ENCODE results near the gene SLC50A1. TPM values are rescaled to one million over a fixed set of nuclear protein-coding genes. Genes with fewer than 3 reads are reported as not detected.

SLC50A1 gene
- polyA plus RNA-seq, 4 donors: 44.6 to 99.5 (median 61.9) TPM

GRCh38 chr1:155093911-155094621 is 41.6 kb upstream of the SLC50A1 start:
- no peak for FAIRE-seq
- 16 to 24% (median 18%) methylated on average over 13 of the region's 13 CpGs for WGBS, 3 donors
- Histone ChIP-seq H3K4me1 (ENCODE audit: control insufficient read depth in 3 of 3, insufficient read depth in 2 of 3, low read depth in 1 of 3, low read length in 2 of 3) (peaks cover 0 to 14% (median 0%) of the 10 kb centered on the region in 3 donors), H3K36me3 (ENCODE audit: control insufficient read depth in 3 of 3, insufficient read depth in 2 of 3, low read depth in 1 of 3, low read length in 3 of 3) (no peaks in the 10 kb centered on the region), H3K27ac (ENCODE audit: low read depth in 1 of 3, low read length in 2 of 3) (peak overlapping the region in 1 of 3 donors; percentile 47), H3K4me3 (ENCODE audit: low read depth in 1 of 3, low read length in 3 of 3) (no peak overlapping the region), H3K9me3 (ENCODE audit: control insufficient read depth in 2 of 2, insufficient read depth in 1 of 2, low read depth in 1 of 2, low read length in 1 of 2) (no peaks in the 10 kb centered on the region), H3K27me3 (ENCODE audit: control insufficient read depth in 3 of 3, insufficient read depth in 3 of 3, low read length in 3 of 3) (no peaks in the 10 kb centered on the region)
- DNase-seq: peak; percentile 60 to 68

- FAIRE-seq: no peak
Observed at GRCh38 chr1:155094622-155094948, 41.1 kb upstream of the SLC50A1 start.

GRCh38 chr1:155099331-155099730 is 36.3 kb upstream of the SLC50A1 start:
- 22 to 60% (median 35%) methylated on average over 7 of the region's 7 CpGs for WGBS, 3 donors
- Histone ChIP-seq H3K4me1 (ENCODE audit: control insufficient read depth in 3 of 3, insufficient read depth in 2 of 3, low read depth in 1 of 3, low read length in 2 of 3) (peaks cover 0 to 12% (median 0%) of the 10 kb centered on the region in 3 donors), H3K9me3 (ENCODE audit: control insufficient read depth in 2 of 2, insufficient read depth in 1 of 2, low read depth in 1 of 2, low read length in 1 of 2) (no peaks in the 10 kb centered on the region), H3K27me3 (ENCODE audit: control insufficient read depth in 3 of 3, insufficient read depth in 3 of 3, low read length in 3 of 3) (no peaks in the 10 kb centered on the region), H3K36me3 (ENCODE audit: control insufficient read depth in 3 of 3, insufficient read depth in 2 of 3, low read depth in 1 of 3, low read length in 3 of 3) (no peaks in the 10 kb centered on the region), H3K4me3 (ENCODE audit: low read depth in 1 of 3, low read length in 3 of 3) (no peak overlapping the region), H3K27ac (ENCODE audit: low read depth in 1 of 3, low read length in 2 of 3) (no peak overlapping the region)
- DNase-seq (peak in 1 of 2 donors; percentile 79), FAIRE-seq (no peak)

More at GRCh38 chr1:155094622-155094948, 41.1 kb upstream of the SLC50A1 start:
- DNase-seq: no peak
- H3K36me3 ChIP-seq (ENCODE audit: control insufficient read depth in 3 of 3, insufficient read depth in 2 of 3, low read depth in 1 of 3, low read length in 3 of 3): no peaks in the 10 kb centered on the region
- no peaks in the 10 kb centered on the region for H3K9me3 ChIP-seq (ENCODE audit: control insufficient read depth in 2 of 2, insufficient read depth in 1 of 2, low read depth in 1 of 2, low read length in 1 of 2)
- no peak overlapping the region for H3K27ac ChIP-seq (ENCODE audit: low read depth in 1 of 3, low read length in 2 of 3)
- H3K4me3 ChIP-seq (ENCODE audit: low read depth in 1 of 3, low read length in 3 of 3): no peak overlapping the region
- WGBS, 3 donors: 60 to 80% (median 68%) methylated on average over 2 of the region's 2 CpGs
- H3K4me1 ChIP-seq (ENCODE audit: control insufficient read depth in 3 of 3, insufficient read depth in 2 of 3, low read depth in 1 of 3, low read length in 2 of 3): peaks cover 0 to 14% (median 0%) of the 10 kb centered on the region in 3 donors
- no peaks in the 10 kb centered on the region for H3K27me3 ChIP-seq (ENCODE audit: control insufficient read depth in 3 of 3, insufficient read depth in 3 of 3, low read length in 3 of 3)

GRCh38 chr1:155103325-155103724 is 32.3 kb upstream of the SLC50A1 start:
- WGBS, 3 donors: 76 to 86% (median 83%) methylated on average over 9 of the region's 9 CpGs

GRCh38 chr1:155104605-155105534 is 30.8 kb upstream of the SLC50A1 start:
- H3K9me3 ChIP-seq (ENCODE audit: control insufficient read depth in 2 of 2, insufficient read depth in 1 of 2, low read depth in 1 of 2, low read length in 1 of 2): no peaks in the 10 kb centered on the region
- H3K4me1 ChIP-seq (ENCODE audit: control insufficient read depth in 3 of 3, insufficient read depth in 2 of 3, low read depth in 1 of 3, low read length in 2 of 3): peaks cover 3 to 42% (median 7%) of the 10 kb centered on the region in 3 donors
- FAIRE-seq (no peak), DNase-seq (peak; percentile 44 to 73)
- H3K4me3 ChIP-seq (ENCODE audit: low read depth in 1 of 3, low read length in 3 of 3): no peak overlapping the region
- H3K27ac ChIP-seq (ENCODE audit: low read depth in 1 of 3, low read length in 2 of 3): peak overlapping the region; percentile 58 to 71 (median 66)
- no peaks in the 10 kb centered on the region for H3K27me3 ChIP-seq (ENCODE audit: control insufficient read depth in 3 of 3, insufficient read depth in 3 of 3, low read length in 3 of 3)
- 40 to 72% (median 49%) methylated on average over 7 of the region's 7 CpGs for WGBS, 3 donors
- no peaks in the 10 kb centered on the region for H3K36me3 ChIP-seq (ENCODE audit: control insufficient read depth in 3 of 3, insufficient read depth in 2 of 3, low read depth in 1 of 3, low read length in 3 of 3)

More at GRCh38 chr1:155103325-155103724, 32.3 kb upstream of the SLC50A1 start:
- H3K4me3 ChIP-seq (ENCODE audit: low read depth in 1 of 3, low read length in 3 of 3): no peak overlapping the region
- FAIRE-seq: no peak
- no peaks in the 10 kb centered on the region for H3K27me3 ChIP-seq (ENCODE audit: control insufficient read depth in 3 of 3, insufficient read depth in 3 of 3, low read length in 3 of 3)
- H3K27ac ChIP-seq (ENCODE audit: low read depth in 1 of 3, low read length in 2 of 3): no peak overlapping the region
- H3K9me3 ChIP-seq (ENCODE audit: control insufficient read depth in 2 of 2, insufficient read depth in 1 of 2, low read depth in 1 of 2, low read length in 1 of 2): no peaks in the 10 kb centered on the region
- DNase-seq: no peak
- no peaks in the 10 kb centered on the region for H3K36me3 ChIP-seq (ENCODE audit: control insufficient read depth in 3 of 3, insufficient read depth in 2 of 3, low read depth in 1 of 3, low read length in 3 of 3)
- H3K4me1 ChIP-seq (ENCODE audit: control insufficient read depth in 3 of 3, insufficient read depth in 2 of 3, low read depth in 1 of 3, low read length in 2 of 3): peaks cover 3 to 39% (median 6%) of the 10 kb centered on the region in 3 donors

- peaks cover 3 to 42% (median 7%) of the 10 kb centered on the region in 3 donors for H3K4me1 ChIP-seq (ENCODE audit: control insufficient read depth in 3 of 3, insufficient read depth in 2 of 3, low read depth in 1 of 3, low read length in 2 of 3)
- DNase-seq (peak; percentile 45 to 73), FAIRE-seq (no peak)
- H3K36me3 ChIP-seq (ENCODE audit: control insufficient read depth in 3 of 3, insufficient read depth in 2 of 3, low read depth in 1 of 3, low read length in 3 of 3): no peaks in the 10 kb centered on the region
- H3K27ac ChIP-seq (ENCODE audit: low read depth in 1 of 3, low read length in 2 of 3): peak overlapping the region; percentile 66 to 71 (median 68)
- WGBS, 3 donors: 18 to 51% (median 37%) methylated on average over 7 of the region's 7 CpGs
- no peaks in the 10 kb centered on the region for H3K27me3 ChIP-seq (ENCODE audit: control insufficient read depth in 3 of 3, insufficient read depth in 3 of 3, low read length in 3 of 3)
- no peak overlapping the region for H3K4me3 ChIP-seq (ENCODE audit: low read depth in 1 of 3, low read length in 3 of 3)
- H3K9me3 ChIP-seq (ENCODE audit: control insufficient read depth in 2 of 2, insufficient read depth in 1 of 2, low read depth in 1 of 2, low read length in 1 of 2): no peaks in the 10 kb centered on the region
Observed at GRCh38 chr1:155105604-155106011, 30.0 kb upstream of the SLC50A1 start.

- H3K4me1 ChIP-seq (ENCODE audit: control insufficient read depth in 3 of 3, insufficient read depth in 2 of 3, low read depth in 1 of 3, low read length in 2 of 3): peaks cover 3 to 41% (median 7%) of the 10 kb centered on the region in 3 donors
- H3K4me3 ChIP-seq (ENCODE audit: low read depth in 1 of 3, low read length in 3 of 3): no peak overlapping the region
- 61 to 68% (median 66%) methylated on average over 6 of the region's 6 CpGs for WGBS, 3 donors
- DNase-seq (peak in 1 of 2 donors; percentile 25), FAIRE-seq (no peak)
- peak overlapping the region; percentile 28 to 96 (median 69) for H3K27ac ChIP-seq (ENCODE audit: low read depth in 1 of 3, low read length in 2 of 3)
- H3K27me3 ChIP-seq (ENCODE audit: control insufficient read depth in 3 of 3, insufficient read depth in 3 of 3, low read length in 3 of 3): no peaks in the 10 kb centered on the region
- H3K9me3 ChIP-seq (ENCODE audit: control insufficient read depth in 2 of 2, insufficient read depth in 1 of 2, low read depth in 1 of 2, low read length in 1 of 2): no peaks in the 10 kb centered on the region
- no peaks in the 10 kb centered on the region for H3K36me3 ChIP-seq (ENCODE audit: control insufficient read depth in 3 of 3, insufficient read depth in 2 of 3, low read depth in 1 of 3, low read length in 3 of 3)
Observed at GRCh38 chr1:155106862-155107261, 28.8 kb upstream of the SLC50A1 start.
